HG02678 (cell line): ENCODE data around the gene GRID1.
A peak's percentile ranks its signal among the peaks of the same experiment; 100 is the strongest.
"Not testable (repeated sequence)": the region's sequence is repeated elsewhere in the genome, so short reads cannot be mapped to it uniquely, and the experiment has no call there.

ENCODE experiments used
- ATAC-seq: cut with Tn5 transposase; IDR thresholded peaks from one replicate; pipeline ENCODE4 v1.9.1; 2021; ENCODE audit warnings: mild to moderate bottlenecking, moderate library complexity; ENCODE audit not compliant: unreplicated experiment

GRID1 gene

DNA sequence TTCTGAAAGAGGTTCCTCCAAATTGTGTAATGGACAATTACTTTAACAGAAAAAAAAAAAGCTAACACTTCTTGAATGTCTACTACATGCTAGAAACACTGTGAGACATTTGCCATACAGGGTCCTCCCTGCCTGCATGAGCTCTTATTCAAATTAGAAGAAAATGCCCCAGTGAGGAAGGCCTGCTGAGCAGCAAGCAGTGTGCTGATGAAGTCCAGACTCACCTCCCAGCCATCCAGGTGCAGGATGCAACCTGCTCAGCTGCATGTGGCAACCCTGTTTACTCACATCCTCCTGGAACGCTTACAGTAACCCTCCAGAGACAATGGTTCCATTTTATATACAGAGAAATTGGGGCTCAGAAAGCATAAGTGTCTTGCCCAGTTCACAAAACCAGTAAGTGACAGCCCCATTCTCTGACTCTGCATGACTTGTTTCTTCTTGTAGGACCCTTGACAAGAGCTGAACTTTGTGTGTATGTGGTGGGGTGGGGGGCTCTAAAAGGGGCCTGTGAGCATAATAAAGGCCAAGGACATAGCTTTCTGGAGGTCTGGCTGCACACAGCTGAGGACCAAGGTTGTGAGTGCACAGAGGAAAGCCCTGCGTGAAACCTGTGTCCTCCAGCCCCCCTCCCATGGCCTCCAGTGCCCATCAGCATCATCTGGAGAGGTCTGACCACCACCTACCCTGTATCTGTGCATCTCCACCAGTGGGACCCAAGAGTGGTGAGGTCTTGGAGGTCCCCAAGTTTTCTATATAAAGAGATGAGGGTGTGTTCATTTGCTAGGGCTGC lies 387.8 kb downstream of the GRID1 start:
- no peak for ATAC-seq

DNA sequence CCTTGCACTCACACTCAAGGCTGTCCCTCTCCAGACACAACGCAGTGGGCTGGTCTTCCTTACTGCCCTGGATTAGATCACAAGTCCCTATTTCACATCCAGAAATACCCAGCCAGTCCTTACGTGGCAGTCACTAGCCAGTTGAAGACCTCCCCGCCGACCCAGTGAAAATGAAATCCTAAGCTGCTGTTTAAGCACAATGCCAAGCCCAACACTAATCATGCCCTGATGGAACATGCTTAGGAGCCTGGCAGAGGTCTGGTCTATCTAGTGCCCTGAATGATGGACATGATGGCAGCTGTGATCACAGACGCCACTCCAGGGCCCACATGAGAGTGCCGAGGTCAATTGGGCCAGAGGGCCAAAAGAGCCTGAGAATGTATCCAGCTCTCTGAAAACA lies 389.0 kb downstream of the GRID1 start:
- ATAC-seq: no peak

DNA sequence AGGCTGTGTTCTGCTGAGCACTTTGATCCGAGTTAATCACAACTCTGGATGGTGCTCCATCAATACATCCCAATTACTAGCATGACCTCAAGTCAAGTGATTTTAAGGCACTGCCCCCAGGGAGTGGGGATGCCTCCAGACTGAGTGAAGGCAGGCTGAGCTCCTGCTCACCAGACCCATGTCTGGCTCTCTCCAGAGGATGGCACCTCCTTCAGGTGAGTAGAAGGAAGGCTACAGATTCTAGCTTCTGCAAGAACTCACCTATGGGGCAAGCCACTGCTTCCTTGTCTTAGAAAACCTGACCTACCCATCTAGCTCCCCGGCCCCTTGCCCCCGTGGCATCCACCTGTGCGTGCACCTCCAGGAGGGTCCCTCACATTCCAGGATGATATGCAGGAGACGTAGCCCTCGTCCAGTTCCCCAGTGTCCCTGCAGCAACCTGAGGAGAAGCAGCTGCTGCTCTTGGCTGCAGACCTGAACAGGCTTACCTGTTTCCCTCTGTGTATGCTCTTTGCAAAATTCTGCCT lies 390.3 kb downstream of the GRID1 start:
- no peak for ATAC-seq

- ATAC-seq: no peak
These were observed 395.1 kb downstream of the GRID1 start for GRCh38 chr10:85971494-85971893.

- no peak for ATAC-seq
These were observed 399.0 kb downstream of the GRID1 start for GRCh38 chr10:85967594-85967993.

DNA sequence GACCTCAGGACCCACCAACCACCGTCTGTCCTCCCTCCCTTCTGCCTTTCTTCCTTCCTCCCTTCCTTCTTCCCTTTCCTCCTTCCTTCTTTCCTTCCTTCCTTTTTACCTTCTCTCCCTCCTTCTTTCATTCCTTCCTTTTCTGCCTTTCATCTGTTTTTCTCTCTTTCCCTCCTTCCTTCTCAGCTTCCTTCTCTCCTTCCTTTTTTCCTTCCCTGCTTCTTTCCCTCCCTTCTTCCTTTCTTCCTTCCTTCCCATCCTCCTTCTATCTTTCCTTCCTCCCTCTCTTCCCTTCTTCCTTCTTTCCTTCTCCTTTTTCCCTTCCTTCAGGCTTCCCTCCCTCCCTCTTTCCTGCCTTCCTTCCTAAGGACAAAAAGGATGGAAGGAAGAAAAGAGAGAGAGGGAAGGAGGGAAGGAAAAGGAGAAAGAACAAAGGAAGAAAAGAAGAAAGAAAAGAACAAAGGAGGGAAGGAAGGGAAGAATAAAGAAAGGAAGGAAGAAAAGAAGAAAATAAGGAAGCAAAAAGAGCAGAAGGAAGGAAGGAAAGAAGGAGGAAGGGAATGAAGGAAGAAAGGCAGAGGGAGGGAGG lies 405.0 kb downstream of the GRID1 start:
- ATAC-seq: no peak

GRCh38 chr10:85961073-85961472 lies 405.5 kb downstream of the GRID1 start:
- no peak for ATAC-seq

DNA sequence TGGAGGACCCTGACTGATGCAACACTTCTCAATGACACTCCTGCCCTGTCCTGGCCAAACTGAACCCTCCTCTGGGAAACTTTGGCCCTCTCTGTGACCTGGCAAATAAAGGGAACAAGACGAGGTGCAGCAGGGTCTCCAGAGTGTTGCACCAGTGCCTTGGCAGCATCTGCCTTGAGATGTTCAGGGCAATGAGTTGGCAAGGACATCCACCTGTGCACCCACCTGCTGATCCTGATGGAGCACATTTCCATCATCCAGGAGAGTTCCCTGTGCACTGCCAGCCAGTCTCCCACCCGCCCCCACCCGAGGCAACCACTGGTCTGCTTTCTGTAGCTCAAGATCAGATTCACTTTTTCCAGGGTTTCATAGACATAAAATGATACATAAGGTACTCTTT lies 407.4 kb downstream of the GRID1 start:
- ATAC-seq: no peak

- no peak for ATAC-seq
These were observed 415.7 kb downstream of the GRID1 start for GRCh38 chr10:85950921-85951320.

- ATAC-seq: peak; percentile 93
These were observed 419.8 kb downstream of the GRID1 start for GRCh38 chr10:85946713-85947326.

GRCh38 chr10:85936161-85936560 lies 430.4 kb downstream of the GRID1 start:
- ATAC-seq: no peak

DNA sequence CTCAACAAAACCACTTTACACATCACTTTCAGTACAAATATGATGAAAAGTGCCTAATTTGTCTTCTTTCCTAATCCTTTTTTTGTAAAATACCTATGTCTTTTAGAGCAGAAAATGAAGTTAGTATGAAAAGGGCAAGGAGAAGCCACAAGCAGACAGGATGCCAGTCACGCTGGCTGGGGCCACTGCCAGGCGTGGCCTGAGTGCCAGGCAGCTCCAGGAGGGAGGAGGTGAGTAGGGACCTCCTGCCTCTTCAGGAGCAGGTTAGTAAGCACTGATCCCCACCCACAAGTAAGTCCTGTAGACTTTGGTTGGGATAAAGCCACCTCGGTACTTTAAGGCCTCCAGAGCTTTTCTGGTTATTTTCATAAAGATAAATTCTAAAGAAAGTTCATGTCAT lies 432.0 kb downstream of the GRID1 start:
- no peak for ATAC-seq

DNA sequence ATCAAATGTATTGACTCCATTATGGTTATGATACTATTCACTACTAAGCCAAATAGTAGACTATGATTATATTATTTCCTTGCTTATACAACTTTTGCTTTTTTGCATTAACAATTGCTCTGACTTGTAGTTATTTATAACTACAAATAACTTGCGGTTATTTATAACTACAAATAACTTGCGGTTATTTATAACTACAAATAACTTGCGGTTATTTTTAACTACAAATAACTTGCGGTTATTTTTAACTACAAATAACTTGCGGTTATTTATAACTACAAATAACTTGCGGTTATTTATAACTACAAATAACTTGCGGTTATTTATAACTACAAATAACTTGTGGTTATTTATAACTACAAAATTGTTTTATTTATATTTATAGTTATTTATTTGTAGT lies 436.6 kb downstream of the GRID1 start:
- not testable (repeated sequence) for ATAC-seq

DNA sequence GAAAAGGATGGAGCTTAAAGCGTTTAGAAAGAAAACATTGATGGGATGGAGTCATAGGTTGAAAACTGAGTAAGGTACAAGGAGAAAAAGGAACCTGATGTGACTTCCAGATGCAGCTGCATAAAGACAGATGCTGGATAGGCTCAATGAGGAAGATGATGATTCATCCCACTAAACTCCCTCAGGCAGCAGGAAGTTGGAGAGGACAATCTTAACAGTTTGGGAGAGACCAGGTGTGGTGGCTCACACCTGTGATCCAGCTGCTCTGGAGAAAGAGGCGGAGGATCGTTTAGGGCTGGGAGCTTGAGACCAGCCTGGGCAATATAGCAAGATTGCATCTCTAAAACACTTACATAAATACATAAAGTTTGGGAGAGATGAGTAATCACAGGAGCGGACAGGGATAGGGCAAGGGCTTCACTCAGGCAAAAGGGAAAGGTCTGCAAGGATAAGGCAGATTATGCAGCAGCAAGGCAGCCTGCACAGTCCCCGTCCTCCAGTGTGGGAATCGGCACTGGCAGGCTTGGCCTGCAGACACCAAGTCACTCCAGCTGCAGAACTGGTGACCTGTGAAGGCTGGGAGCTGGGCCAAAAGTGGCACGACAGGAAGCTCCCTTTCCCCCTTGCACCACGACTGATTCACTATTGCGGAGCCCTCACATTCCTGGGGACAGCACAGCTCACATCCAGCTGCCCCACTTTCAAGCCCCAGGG lies 438.5 kb downstream of the GRID1 start:
- ATAC-seq: no peak

GRCh38 chr10:85926986-85927385 lies 439.6 kb downstream of the GRID1 start:
- no peak for ATAC-seq

GRCh38 chr10:85926136-85926535 lies 440.5 kb downstream of the GRID1 start:
- no peak for ATAC-seq

- no peak for ATAC-seq
These were observed 441.3 kb downstream of the GRID1 start for GRCh38 chr10:85925201-85925750.

DNA sequence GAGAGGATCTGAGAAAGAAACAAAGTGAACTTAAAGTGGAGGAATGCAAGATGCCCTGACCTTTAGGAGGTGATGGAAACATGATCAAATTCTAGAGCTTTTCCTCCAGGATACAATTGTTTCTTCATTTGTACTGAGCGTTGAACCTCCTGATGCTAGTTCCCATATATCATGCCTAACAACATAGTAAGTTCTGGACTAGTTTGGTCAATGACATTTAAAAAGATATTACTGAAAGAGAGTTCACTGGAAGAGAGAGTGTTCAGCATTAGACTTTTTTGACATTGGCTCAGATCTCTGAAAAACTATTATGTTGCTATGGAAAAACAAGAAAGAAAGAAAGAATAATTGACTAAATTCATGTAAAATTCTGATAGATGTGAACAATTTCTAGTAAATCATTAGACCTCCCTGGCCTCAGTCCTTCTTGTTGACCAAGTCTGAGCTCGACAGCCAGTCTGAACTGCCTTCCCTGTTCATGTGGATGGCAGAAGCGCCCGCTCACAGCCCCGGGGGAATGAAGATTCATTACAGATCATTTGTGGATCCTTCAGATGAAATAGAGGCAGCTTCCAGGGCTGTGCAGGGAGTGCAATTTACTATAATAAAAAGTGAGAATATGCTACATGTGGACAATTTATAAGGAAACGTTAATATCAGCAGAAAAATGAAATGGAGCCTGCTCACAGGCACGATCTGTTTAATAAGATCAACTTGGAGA lies 442.1 kb downstream of the GRID1 start:
- no peak for ATAC-seq

DNA sequence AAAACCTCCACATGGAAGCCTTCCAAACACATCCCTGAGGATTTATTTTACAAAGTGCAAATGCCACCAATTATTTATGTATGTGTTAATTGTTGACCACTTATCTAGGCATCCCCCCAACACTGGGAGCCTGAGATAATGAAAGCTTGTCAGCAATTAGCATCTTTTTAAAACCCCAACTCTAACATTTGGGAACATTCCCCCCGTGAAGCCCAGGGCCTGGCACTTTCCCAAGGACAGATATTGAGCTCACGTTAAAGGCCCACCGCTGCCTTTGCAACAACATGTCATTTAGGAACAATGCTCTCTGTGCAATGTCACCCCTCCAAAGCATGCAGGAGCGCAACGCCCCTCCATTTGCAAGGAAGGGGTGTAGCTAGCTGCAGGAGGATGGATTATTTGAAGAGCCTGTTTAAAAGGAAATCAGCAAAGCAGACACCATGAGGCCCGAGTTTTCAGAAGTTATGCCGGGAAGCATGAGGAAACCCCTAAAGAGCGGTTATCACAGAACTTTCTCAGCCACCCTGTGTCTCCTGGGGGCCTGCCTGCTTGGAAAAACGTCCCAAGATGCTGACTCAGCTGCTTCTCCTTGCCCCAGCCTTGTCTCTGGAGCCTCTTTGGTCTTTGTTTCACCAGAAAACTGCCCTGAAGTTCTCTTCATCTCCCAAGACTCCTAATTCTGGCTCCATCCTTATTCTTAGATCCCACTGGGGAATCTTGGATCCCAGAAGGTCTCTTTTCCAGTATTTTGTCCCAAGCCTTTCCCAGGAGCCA lies 444.1 kb downstream of the GRID1 start:
- ATAC-seq: no peak

- no peak for ATAC-seq
These were observed 444.8 kb downstream of the GRID1 start for GRCh38 chr10:85921789-85922188.
